HEK293T (cell line): Measurements from ENCODE around the gene NOMO2.
"Not testable (repeated sequence)": the region's sequence is repeated elsewhere in the genome, so short reads cannot be mapped to it uniquely, and the experiment has no call there.

ENCODE experiments used
- ARNT ChIP-seq: fragments of 450-650 bp; IDR thresholded peaks from 2 replicates; pipeline ENCODE4 v1.6.1; 2017; ENCODE audit warnings: mild to moderate bottlenecking
- BHLHE40 ChIP-seq: fragments of 450-650 bp; IDR thresholded peaks from 2 replicates; pipeline ENCODE4 v1.6.1; 2016; ENCODE audit warnings: mild to moderate bottlenecking, moderate library complexity, borderline replicate concordance
- ELF4 ChIP-seq: fragments of 450-650 bp; IDR thresholded peaks from 2 replicates; pipeline ENCODE4 v1.6.1; 2017; ENCODE audit warnings: antibody characterized with exemption
- FOXA1 ChIP-seq: fragments of 450-650 bp; IDR thresholded peaks from 2 replicates; pipeline ENCODE4 v1.6.1; 2016; ENCODE audit warnings: mild to moderate bottlenecking
- FOXK2 ChIP-seq: fragments of 450-650 bp; IDR thresholded peaks from 2 replicates; pipeline ENCODE4 v1.6.1; 2016; ENCODE audit warnings: mild to moderate bottlenecking
- FOXM1 ChIP-seq: fragments of 450-650 bp; IDR thresholded peaks from 2 replicates; pipeline ENCODE4 v1.6.1; 2017; ENCODE audit warnings: mild to moderate bottlenecking, borderline replicate concordance
- HDGF ChIP-seq: fragments of 450-650 bp; IDR thresholded peaks from 2 replicates; pipeline ENCODE4 v1.6.1; 2017; ENCODE audit warnings: antibody characterized with exemption, borderline replicate concordance
- LEF1 ChIP-seq: fragments of 450-650 bp; IDR thresholded peaks from 2 replicates; pipeline ENCODE4 v1.6.1; 2017; ENCODE audit warnings: mild to moderate bottlenecking, borderline replicate concordance
- NFRKB ChIP-seq: fragments of 450-650 bp; IDR thresholded peaks from 2 replicates; pipeline ENCODE4 v1.6.1; 2016; ENCODE audit warnings: mild to moderate bottlenecking, moderate library complexity
- SP1 ChIP-seq: fragments of 450-650 bp; IDR thresholded peaks from 2 replicates; pipeline ENCODE4 v1.6.1; 2017
- SUZ12 ChIP-seq: fragments of 450-650 bp; IDR thresholded peaks from 2 replicates; pipeline ENCODE4 v1.6.1; 2016; ENCODE audit warnings: mild to moderate bottlenecking
- TARDBP ChIP-seq: fragments of 450-650 bp; IDR thresholded peaks from 2 replicates; pipeline ENCODE4 v1.6.1; 2016
- ZNF384 ChIP-seq: fragments of 450-650 bp; IDR thresholded peaks from 2 replicates; pipeline ENCODE4 v1.6.1; 2016
- TF ChIP-seq, protein P1 (sequence below): fragments of 450-650 bp; IDR thresholded peaks from 2 replicates; pipeline ENCODE4 v1.6.1; 2016

- not testable (repeated sequence) for TF ChIP-seq FOXA1, ARNT, BHLHE40, ELF4, SP1, HDGF, FOXK2, SUZ12, ZNF384, NFRKB, FOXM1, TARDBP, LEF1
- TF ChIP-seq, protein P1, sequence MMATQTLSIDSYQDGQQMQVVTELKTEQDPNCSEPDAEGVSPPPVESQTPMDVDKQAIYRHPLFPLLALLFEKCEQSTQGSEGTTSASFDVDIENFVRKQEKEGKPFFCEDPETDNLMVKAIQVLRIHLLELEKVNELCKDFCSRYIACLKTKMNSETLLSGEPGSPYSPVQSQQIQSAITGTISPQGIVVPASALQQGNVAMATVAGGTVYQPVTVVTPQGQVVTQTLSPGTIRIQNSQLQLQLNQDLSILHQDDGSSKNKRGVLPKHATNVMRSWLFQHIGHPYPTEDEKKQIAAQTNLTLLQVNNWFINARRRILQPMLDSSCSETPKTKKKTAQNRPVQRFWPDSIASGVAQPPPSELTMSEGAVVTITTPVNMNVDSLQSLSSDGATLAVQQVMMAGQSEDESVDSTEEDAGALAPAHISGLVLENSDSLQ, result not testable (repeated sequence)
These were observed 146.1 kb downstream of the NOMO2 start for GRCh38 chr16:18415827-18416226.
